Breast epithelium (tissue), 3 donors: Measurements from ENCODE around the gene TCFL5.

Experiments used
- POLR2A ChIP-seq: fragments of 450-650 bp; IDR thresholded peaks from one replicate; pipeline ENCODE4 v1.6.1; 2016; ENCODE audit warnings: antibody characterized with exemption, mild to moderate bottlenecking, moderate library complexity
- POLR2AphosphoS5 ChIP-seq, 3 donors: sonication (generic); formaldehyde crosslinking; IDR thresholded peaks; one replicate each; pipeline ENCODE4 v1.6.1; 2017; ENCODE audit warnings: antibody characterized with exemption in 3 of 3
- TF ChIP-seq, protein P1 (sequence below), 3 donors: fragments of 450-650 bp; IDR thresholded peaks; one replicate each; pipeline ENCODE4 v1.5.1; 2016 to 2017; ENCODE audit warnings: antibody characterized with exemption in 3 of 3, mild to moderate bottlenecking in 3 of 3, moderate library complexity in 3 of 3

DNA sequence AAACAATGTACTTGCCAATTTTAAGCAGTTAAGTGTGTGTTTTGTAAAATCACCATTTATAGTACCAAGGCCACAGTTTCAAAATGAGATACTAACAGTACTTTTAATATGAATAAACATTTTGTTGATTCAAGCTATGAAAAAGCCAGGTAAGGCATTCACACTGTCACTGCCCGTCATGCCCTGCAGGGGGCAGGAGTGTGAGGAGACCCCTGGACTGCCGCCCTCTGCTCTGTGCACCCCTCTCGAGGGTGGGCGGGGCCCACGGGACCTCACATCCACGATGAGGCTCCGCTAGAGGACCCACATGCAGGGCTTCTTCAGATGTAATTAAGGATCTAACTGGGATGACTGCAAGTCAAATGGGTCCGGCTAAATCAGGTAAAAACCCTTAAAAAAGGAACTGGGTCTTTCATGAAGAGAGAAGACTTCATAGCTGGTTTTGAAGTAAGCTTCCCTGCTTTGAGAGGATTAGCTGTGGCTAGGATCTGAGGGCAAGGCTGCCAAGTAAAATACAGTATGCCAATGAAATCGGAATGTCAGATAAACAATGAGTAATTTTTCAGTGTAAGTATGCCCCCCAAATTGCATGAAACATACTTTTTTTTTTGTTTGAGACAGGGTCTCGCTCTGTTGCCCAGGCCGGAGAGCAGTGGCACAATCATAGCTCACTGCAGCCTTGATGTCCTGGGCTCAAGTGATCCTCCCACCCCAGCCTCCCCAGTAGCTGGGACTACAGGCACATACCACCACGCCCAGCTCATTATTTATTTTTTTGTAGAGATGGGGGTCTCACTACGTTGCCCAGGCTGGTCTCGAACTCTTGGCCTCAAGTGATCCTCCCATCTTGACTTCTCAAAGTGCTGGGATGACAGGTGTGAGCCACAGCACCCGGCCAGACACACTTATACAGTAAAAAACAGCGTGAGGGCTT lies 46.0 kb upstream of the TCFL5 start:
- TF ChIP-seq POLR2A (no peak), POLR2AphosphoS5 (IDR thresholded peaks at IDR 0.05) (no peak)
- TF ChIP-seq, protein P1, sequence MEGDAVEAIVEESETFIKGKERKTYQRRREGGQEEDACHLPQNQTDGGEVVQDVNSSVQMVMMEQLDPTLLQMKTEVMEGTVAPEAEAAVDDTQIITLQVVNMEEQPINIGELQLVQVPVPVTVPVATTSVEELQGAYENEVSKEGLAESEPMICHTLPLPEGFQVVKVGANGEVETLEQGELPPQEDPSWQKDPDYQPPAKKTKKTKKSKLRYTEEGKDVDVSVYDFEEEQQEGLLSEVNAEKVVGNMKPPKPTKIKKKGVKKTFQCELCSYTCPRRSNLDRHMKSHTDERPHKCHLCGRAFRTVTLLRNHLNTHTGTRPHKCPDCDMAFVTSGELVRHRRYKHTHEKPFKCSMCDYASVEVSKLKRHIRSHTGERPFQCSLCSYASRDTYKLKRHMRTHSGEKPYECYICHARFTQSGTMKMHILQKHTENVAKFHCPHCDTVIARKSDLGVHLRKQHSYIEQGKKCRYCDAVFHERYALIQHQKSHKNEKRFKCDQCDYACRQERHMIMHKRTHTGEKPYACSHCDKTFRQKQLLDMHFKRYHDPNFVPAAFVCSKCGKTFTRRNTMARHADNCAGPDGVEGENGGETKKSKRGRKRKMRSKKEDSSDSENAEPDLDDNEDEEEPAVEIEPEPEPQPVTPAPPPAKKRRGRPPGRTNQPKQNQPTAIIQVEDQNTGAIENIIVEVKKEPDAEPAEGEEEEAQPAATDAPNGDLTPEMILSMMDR (IDR thresholded peaks at IDR 0.05) = peak in 1 of 3 donors; percentile 24
